GM18517 (cell line): ENCODE data around the gene CNN2.

Source experiments
- ATAC-seq: cut with Tn5 transposase; IDR thresholded peaks from one replicate; pipeline ENCODE4 v1.9.1; 2021; ENCODE audit warnings: mild to moderate bottlenecking, moderate library complexity; ENCODE audit not compliant: unreplicated experiment

Gene CNN2

DNA sequence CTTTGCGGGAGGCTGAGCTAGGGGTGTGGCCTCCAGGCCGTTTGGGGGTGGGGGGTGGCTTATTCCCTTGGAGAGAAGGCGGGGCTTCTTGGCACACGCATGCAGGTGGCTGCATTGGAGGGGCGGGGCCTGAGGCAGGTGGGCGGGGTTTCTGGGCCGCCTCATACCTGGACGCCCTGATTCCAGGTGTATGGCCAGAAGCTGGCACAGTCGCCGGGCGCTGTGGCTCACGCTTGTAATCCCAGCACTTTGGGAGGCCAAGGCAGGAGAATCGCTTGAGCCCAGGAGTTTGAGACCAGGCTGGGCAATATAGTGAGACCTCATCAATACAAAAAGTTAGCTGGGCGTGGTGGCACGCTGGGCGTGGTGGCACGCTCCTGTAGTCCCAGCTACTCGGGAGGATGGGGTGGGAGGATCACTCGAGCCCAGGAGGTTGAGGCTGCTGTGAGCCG is 21.3 kb downstream of the CNN2 start:
- no peak for ATAC-seq

DNA sequence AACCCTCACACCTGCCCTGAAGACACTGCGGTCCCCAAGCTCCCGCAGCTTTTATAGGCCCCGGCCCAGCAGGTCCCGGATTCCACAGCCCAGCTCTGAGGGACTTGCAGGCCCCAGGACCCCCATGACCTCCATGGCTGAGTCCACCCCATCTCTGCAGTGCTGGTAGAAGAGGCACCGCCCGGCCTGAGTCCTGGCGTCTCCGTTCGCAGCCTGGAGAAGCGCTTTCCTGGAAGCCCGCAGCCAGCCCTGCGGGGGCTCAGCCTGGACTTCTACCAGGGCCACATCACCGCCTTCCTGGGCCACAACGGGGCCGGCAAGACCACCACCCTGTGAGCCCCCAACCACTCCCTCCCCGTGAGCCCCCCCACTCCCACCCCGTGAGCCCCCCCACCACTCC is 22.7 kb downstream of the CNN2 start:
- no peak for ATAC-seq

DNA sequence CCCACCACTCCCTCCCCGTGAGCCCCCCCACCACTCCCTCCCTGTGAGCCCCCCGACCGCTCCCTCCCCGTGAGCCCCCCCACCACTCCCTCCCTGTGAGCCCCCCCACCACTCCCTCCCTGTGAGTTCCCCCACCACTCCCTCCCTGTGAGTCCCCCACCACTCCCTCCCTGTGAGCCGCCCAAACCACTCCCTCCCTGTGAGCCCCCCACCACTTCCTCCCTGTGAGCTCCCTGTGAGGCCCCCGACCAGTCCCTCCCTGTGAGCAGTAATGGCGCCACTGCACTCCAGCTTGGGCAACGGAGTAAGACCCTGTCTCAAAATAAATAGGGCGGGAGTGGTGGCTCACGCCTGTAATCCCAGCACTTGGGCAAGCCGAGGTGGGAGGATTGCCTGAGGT is 23.4 kb downstream of the CNN2 start:
- no peak for ATAC-seq

DNA sequence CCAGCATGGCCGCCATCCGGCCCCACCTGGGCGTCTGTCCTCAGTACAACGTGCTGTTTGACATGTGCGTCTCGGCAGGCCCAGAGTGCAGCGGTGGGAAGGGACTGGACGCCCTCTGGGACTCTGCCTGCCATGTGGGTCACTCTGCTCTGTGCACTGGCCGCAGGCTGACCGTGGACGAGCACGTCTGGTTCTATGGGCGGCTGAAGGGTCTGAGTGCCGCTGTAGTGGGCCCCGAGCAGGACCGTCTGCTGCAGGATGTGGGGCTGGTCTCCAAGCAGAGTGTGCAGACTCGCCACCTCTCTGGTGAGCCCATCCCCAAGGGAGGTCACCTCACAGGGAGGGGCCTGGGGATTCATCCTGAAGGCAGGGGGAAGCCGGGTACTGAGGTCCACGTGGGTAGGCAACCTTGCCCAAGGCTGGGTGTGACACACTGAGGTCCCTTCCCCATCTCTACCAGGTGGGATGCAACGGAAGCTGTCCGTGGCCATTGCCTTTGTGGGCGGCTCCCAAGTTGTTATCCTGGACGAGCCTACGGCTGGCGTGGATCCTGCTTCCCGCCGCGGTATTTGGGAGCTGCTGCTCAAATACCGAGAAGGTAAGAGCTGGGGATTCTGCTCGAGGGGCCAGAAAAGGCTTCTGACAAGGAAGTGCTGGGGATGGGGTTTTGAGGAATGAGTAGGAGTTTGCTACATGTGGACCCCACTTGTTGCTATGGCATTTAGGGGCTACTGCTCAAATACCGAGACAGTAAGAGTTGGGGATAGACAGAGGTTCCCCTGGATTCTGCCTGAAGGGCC is 24.8 kb downstream of the CNN2 start:
- ATAC-seq, result no peak

DNA sequence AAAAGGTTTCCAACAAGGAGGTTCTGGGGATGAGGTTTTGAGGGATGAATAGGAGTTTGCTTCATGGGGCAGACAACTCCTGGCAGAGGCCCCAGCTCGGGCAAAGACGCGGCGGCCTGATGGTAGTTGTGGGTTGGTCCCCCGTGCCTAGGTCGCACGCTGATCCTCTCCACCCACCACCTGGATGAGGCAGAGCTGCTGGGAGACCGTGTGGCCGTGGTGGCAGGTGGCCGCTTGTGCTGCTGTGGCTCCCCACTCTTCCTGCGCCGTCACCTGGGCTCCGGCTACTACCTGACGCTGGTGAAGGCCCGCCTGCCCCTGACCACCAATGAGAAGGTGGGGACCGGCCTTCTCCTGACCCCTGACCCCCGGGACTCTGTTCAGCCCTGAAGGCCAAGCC is 25.4 kb downstream of the CNN2 start:
- ATAC-seq, result no peak

DNA sequence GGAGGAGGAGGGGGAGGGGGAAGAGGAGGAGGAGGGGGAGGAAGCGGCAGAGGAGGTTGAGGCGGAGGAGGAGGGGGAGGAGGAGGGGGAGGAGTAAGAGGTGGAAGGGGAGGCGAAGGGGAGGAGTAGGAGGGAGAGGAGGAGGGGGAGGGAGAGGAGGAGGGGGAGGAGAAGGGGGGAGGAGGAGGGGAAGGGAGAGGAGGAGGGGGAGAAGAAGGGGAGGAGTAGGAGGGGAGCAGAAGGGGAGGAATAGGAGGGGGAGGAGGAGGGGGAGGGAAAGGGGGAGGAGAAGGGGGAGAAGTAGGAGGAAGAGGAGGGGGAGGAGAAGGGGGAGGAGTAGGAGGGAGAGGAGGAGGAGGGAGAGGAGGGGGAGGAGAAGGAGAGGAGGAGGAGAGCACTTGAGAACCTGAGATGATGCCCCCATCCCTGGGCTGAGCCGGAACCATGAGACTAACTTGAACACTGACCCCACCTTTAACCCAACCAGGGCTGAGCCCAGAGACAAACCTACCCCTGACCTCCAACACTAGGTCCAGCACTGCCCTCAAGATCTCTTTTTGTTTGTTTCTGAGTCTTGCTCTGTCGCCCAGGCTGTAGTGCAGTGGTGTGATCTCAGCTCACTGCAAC is 26.1 kb downstream of the CNN2 start:
- ATAC-seq, result no peak

DNA sequence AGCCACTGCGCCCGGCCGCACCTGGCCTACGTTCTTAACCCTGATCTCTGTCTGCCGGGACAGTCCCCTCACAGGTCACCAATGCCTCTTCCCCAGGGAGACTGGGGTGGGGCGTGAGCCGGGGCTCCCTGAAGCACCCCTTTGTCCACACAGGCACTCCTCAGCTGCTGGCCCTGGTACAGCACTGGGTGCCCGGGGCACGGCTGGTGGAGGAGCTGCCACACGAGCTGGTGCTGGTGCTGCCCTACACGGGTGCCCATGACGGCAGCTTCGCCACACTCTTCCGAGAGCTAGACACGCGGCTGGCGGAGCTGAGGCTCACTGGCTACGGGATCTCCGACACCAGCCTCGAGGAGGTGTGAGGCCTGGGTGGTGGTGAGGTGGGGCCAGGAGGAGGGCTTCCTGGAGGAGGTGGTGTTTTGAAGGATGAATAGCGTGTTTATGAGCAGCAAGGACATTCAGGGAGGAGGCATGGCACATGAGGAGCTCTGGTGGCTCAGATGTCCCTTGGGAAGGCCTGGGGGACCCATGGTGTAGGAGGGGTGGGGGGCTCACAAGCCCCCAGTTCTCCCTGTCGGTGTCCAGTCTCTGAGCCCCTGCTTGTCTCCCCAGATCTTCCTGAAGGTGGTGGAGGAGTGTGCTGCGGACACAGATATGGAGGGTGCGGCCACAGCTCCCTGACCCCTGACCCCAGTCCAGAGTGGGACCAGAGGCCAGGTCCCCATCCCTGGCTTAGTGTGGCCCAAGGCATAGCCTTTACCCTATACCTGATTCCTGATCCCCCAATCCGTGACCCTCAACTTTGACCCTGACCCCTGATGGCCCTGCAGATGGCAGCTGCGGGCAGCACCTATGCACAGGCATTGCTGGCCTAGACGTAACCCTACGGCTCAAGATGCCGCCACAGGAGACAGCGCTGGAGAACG is 27.0 kb downstream of the CNN2 start:
- ATAC-seq, result no peak

DNA sequence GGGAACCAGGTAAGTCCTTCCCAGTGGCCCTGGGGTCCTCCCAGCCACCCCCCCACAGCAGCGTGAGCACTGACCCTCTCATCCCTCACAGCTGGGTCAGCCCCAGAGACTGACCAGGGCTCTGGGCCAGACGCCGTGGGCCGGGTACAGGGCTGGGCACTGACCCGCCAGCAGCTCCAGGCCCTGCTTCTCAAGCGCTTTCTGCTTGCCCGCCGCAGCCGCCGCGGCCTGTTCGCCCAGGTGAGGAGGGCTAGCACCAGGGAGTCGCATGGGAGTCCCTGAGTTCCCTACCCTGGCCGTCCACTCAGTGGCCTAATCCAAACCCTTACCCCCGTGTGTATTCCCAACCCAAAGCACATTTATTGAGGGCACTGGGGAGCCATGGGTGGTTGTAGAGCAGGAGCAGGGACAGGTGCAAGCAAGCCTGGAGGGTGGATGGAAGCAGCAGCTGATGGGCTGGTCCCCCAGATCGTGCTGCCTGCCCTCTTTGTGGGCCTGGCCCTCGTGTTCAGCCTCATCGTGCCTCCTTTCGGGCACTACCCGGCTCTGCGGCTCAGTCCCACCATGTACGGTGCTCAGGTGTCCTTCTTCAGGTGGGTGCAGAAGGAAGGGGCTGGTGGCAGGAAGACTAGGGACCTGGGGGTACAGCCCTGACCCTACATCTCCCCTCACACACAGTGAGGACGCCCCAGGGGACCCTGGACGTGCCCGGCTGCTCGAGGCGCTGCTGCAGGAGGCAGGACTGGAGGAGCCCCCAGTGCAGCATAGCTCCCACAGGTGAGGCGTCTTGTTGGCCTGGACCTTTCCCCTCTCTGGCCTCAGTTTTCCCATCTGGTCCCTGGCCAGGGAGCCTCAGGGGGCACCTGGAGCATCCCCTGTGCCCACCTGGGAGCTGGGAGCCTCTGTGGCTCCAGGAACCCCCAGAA is 28.0 kb downstream of the CNN2 start:
- no peak for ATAC-seq

DNA sequence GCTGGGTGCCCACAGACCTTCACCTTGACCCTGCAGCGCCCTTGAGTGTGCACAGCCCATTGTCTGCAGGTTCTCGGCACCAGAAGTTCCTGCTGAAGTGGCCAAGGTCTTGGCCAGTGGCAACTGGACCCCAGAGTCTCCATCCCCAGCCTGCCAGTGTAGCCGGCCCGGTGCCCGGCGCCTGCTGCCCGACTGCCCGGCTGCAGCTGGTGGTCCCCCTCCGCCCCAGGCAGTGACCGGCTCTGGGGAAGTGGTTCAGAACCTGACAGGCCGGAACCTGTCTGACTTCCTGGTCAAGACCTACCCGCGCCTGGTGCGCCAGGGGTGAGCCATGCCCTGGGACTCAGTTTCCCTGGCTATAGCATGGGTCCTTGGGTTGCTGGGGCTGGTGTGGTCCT is 28.6 kb downstream of the CNN2 start:
- no peak for ATAC-seq

DNA sequence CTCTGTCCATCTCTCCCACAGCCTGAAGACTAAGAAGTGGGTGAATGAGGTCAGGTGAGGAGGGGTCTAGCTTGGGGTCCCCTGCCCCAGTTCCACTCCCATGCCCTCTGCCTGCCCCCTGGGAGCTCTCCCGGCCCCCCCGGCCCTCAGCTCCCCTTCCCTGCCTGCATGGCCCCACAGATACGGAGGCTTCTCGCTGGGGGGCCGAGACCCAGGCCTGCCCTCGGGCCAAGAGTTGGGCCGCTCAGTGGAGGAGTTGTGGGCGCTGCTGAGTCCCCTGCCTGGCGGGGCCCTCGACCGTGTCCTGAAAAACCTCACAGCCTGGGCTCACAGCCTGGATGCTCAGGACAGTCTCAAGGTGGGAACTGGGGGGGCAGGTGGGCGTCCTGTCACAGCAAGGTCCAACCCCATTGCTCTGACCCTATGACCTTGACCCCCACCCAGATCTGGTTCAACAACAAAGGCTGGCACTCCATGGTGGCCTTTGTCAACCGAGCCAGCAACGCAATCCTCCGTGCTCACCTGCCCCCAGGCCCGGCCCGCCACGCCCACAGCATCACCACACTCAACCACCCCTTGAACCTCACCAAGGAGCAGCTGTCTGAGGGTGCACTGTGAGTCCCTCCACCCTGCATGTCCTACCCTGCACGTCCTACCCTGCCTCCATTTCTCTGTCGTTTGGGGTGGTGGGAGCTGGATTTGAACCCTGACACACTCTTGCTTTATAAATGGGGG is 29.6 kb downstream of the CNN2 start:
- no peak for ATAC-seq

DNA sequence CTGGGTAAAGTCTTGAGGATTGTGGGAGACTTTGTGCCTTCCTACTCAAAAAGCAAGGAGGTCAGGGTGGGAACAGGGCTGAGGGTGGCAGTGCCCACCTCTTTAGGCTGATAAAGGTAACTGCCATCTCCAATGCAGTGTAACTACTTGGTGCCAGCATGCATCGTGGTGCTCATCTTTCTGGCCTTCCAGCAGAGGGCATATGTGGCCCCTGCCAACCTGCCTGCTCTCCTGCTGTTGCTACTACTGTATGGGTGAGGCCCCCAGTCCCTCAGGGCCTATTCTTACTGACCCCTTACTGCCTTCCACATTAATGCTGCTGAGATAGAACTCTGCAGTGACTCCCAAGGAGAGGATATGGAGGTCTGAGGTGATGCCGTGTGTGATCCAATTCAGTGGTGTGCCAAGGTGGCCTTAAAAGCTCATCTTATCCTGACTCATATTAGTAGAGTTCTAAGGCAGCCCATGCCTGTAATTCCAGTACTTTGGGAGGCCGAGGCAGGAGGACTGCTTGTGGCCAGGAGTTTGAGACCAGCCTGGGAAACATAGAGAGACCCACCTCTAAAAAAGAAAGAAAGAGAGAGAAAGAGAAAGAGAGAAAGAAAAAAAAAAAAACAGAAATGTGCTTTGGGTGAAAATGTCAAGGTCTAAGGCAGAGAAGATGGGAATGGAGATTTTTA is 30.9 kb downstream of the CNN2 start:
- ATAC-seq, result no peak

DNA sequence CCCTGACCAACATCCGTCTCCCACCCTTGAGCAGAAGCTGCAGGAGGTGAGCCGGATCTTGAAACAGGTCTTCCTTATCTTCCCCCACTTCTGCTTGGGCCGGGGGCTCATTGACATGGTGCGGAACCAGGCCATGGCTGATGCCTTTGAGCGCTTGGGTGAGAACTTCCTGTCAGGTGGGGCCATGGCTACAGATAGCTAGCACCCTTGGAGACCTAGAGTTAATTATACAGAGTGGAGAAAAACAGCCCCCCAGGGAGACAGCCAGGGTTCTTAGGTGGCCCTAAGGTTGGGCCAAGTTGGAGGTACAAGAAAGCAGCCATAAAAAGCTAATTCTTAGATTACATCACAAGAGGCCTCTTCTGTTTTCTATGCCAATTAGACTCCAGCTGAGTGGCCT is 31.7 kb downstream of the CNN2 start:
- no peak for ATAC-seq

DNA sequence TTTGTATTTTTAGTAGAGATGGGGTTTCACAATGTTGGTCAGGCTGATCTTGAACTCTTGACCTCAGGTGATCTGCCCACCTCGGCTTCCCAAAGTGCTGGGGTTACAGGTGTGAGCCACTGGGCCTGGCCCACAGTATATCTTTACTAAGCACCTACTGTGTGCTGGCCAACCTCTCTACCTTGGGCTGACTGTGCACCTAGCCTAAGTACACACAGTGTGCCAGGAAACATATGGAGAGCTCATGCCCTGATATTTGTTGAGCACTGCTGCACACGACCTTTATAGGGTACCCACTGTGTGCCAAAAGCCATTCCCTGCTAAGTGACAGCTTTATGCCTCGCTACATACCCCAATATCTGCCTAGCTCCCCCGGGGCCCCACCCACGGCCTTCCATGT is 34.3 kb downstream of the CNN2 start:
- ATAC-seq, result no peak

DNA sequence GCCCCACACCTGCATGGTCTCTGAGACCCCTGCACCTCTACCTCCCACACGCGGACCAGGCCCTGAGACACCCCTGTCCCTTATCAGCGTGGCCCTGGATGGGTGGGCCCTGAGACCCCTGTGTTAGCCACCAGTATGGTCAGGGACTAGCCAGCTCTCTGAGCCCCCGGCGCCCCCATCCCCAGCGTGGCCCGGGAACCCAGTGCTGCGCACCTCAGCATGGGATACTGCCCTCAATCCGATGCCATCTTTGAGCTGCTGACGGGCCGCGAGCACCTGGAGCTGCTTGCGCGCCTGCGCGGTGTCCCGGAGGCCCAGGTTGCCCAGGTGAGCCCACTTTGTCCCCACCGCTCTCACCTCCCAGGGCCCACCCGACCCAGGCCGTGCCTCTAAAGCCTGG is 35.6 kb downstream of the CNN2 start:
- ATAC-seq, result no peak

DNA sequence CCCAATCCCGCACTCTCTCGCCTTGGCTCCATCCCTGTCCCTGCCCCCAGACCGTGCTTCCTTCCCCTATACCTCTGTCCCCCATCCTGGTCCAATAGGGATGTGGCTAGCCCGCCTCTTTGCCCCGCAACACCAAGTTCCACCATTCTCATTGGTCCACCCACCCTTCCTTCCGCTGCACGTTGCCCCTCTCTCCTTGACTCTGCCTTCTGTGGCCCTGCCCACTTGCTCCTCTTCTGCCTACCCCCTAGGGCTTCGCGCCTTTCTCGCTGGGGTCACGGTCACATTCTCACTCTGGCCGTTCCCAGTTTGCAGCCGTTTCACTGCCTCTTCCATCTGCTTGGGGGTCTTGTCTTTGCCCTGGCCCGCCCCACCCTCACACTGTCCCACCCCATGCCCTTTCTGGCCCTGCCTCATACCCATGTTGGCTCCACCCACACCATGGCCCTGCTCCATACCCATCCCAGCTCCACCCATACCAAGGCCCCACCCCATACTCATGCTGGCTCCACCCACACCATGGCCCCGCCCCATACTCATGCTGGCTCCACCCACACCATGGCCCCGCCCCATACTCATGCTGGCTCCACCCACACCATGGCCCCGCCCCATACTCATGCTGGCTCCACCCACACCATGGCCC is 36.1 kb downstream of the CNN2 start:
- no peak for ATAC-seq

DNA sequence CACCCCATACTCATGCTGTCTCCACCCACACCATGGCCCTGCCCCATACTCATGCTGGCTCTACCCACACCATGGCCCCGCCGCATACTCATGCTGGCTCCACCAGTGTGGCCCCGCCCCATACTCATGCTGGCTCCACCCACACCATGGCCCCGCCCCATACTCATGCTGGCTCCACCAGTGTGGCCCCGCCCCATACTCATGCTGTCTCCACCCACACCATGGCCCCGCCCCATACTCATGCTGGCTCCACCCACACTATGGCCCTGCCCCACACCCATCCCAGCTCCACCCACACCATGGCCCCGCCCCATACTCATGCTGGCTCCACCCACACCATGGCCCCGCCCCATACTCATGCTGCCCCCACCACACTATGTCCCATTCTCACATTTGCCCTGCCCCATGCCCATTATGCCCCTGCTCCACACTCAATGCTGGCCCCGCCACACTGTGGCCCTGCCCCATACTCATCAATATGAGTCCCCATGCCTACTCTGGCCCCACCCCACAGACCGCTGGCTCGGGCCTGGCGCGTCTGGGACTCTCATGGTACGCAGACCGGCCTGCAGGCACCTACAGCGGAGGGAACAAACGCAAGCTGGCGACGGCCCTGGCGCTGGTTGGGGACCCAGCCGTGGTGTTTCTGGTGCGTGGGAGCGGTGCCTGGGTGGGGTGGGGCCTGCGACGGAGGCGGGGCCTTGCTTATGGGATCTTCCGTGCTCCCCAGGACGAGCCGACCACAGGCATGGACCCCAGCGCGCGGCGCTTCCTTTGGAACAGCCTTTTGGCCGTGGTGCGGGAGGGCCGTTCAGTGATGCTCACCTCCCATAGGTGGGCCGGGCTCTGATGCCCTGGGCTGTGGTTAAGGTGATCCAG is 36.9 kb downstream of the CNN2 start:
- ATAC-seq, result no peak

DNA sequence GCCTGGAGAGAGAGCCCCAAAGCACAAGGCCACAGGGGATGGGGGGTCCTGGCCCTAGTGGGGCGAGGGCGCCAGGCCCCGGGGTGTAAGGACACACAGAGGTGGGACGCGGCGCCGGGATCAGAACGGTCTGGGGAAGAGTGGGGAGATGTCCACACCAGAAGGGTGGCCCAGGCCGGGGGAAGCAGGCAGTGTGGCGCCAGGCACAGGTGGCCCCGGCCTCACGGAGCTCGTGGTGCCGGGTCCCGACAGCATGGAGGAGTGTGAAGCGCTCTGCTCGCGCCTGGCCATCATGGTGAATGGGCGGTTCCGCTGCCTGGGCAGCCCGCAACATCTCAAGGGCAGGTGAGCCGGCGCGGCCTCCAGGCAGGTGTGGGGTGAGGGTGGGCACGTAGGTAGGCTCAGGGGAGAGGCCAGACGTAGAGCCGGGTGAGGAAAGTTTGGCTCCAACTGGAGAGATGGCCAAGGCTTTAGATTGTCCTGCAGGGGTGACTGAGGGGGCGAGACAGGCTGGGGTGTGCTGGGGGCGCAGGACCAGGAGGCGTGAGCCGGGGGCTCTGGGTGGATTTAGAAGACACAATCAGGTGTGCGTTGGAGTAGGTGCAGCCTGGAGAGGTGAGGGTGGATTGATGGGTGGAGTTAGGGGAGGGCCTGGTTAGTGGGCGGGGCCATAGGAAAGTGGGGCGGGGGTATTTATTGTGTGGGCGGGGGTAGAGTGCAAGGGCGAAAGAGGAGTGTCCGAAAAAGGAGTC is 37.7 kb downstream of the CNN2 start:
- ATAC-seq, result no peak
